Retinal pigment epithelial cell (primary cell): ENCODE results near the gene COL5A2.

Source experiments
- DNase-seq: peaks from one replicate; pipeline ENCODE4 v3.0.0-alpha.2; 2010; ENCODE audit warnings: low read depth
- H3K4me3 ChIP-seq: 2 replicates; pipeline ENCODE4 v1.5.1; 2011; ENCODE audit warnings: mild to moderate bottlenecking, low read length, control low read depth, moderate library complexity
- CTCF ChIP-seq: conservative IDR thresholded peaks from 2 replicates; pipeline ENCODE4 v1.5.1; 2011; ENCODE audit warnings: low read depth, low read length, control low read depth, inconsistent platforms

The COL5A2 gene

DNA sequence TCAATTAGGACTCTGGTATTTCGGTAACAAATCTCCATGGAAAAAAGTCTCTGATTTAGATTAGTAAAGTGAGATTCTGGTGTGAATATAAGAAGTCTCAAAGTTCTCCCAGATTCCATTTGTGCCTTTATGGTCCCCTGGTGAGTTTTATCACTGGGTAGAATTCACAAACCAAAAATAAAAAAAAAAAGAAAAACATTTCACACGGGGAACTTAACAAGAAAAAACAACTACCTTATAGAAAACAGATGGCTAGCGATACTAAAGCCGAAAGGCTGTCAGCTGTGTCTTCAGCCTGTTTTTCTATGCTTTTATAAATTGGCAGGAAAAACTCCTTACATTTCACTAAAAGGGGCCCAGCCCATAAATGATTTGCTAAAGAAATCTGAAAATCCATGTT is 50.6 kb downstream of the COL5A2 start:
- TF ChIP-seq CTCF = no peak
- H3K4me3 ChIP-seq = no peak overlapping the region
- DNase-seq = no peak

DNA sequence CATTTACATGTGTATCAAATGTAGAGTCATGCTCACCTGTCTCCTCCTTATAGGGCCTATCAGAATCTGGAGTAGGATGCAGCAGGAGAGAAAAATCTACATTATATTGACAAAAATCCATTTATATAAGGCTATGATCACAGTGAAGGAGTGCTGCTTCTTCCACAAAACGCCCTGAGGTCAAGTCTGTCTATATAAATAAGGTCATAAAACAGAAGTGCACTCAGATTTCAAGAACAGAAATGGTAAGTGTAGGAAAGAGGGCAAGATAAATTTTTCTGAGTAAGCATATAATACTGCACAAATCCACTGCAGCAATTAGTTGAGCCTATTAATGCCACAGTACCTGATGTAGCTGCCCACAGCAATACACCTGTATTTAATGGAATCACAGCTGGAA is 51.8 kb downstream of the COL5A2 start:
- H3K4me3 ChIP-seq = no peak overlapping the region
- TF ChIP-seq CTCF = no peak
- DNase-seq = no peak

DNA sequence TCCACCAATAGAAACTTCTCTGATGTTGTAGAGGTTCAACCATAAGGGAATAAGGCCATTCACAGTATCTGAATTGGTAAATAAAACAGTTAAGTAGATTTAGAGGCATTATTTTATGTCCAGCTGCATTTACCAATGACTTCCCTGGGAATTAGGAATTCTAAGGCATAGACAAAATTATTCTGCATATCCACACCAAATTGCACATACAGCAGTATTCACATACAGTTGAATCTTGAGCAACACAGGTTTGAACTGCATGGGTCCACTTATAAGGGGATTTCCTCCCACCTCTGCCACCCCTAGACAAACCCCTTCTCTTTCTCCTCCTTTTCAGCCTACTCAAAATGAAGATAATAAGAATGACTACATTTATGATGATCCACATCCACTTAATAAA is 54.4 kb downstream of the COL5A2 start:
- no peak overlapping the region for H3K4me3 ChIP-seq
- TF ChIP-seq CTCF = no peak
- DNase-seq = no peak

DNA sequence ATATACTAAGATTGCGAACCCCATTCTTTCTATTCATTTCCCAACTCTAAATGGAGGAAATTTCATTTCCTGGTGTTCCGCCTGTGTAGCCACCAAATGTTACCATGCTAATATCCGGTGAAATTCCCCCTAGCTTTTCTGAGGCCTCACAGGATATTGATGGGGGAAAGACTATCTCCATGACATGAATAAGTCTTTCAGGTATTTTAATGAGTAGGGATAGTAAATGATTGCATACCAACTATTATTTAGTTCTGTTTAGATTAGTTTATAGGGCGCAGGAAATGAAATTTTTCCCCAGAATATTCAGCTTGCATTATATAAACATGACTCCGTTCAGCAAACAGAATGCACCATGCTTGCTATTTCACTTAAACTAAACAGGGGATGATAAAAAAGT is 55.4 kb downstream of the COL5A2 start:
- no peak for TF ChIP-seq CTCF
- H3K4me3 ChIP-seq = no peak overlapping the region
- no peak for DNase-seq

- TF ChIP-seq CTCF = no peak
- no peak overlapping the region for H3K4me3 ChIP-seq
- no peak for DNase-seq
These were observed 61.2 kb downstream of the COL5A2 start for GRCh38 chr2:189118386-189118785.

- no peak overlapping the region for H3K4me3 ChIP-seq
- no peak for TF ChIP-seq CTCF
- DNase-seq = no peak
These were observed 62.6 kb downstream of the COL5A2 start for GRCh38 chr2:189116979-189117378.

GRCh38 chr2:189116087-189116486 is 63.5 kb downstream of the COL5A2 start:
- TF ChIP-seq CTCF = no peak
- DNase-seq = no peak

More at GRCh38 chr2:189116087-189116486, 63.5 kb downstream of the COL5A2 start:
- no peak overlapping the region for H3K4me3 ChIP-seq
